ENCODE results near the gene DPP10.

Gene DPP10

GRCh38 chr2:114527330-114527983 is 85.0 kb downstream of the DPP10 start:
- Mint-ChIP-seq H3K9me3 (no peaks in the 10 kb centered on the region), H3K27me3 (ENCODE audit: low read depth) (no peaks in the 10 kb centered on the region), H3K36me3 (ENCODE audit: low read depth) (no peaks in the 10 kb centered on the region), H3K4me1 (ENCODE audit: low read depth) (no peaks in the 10 kb centered on the region), H3K27ac (no peak overlapping the region), H3K4me3 (no peak overlapping the region)
- DNase-seq (ENCODE audit: low spot score), result no peak

DNA sequence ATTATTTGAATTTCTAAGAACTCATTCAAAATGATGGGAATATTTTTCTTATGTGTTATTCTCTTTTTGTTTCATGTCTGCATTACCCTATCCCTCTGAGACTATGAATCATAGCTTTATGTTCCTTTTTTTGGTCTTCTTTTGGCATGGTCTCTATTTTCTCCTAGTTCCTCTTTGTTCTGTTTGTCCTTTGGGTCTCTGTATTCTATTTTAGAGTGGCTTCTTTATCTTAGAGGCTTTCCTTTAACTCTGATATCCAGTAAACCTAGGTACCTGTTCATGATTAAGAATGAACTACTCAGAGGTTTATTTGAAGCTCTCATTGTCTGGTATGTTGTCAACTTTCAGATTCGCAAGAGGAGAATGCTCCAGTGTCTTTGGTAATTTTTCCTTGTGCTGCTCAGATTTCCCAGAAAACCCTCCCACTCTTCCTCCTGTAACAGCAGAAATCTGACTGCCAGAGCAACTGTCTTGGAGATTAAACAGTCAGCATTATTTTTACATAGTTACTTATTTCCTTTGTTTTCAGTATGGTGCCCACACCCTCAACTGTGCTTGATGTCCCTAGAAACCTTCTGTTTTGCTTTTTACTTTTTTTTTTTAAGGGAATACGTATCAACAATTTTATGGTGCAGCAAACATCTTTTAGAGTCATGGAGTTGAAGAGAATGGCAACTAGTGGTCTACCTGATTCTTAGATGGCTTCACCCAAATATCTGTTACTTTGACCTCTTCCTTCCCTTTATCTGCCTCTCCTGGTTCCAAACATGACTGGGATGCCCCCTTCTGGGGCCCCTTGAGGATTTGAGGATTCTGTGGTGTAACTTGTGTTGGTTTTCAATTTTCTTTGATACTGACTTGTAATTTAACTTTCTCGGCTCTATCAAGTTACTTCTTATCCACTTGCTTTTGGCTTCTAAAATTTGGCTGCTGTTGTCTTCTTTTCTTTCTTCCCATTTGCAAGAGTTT is 92.0 kb downstream of the DPP10 start:
- no peaks in the 10 kb centered on the region for H3K36me3 Mint-ChIP-seq (ENCODE audit: low read depth)
- H3K27ac Mint-ChIP-seq, result no peak overlapping the region
- DNase-seq (ENCODE audit: low spot score), result no peak
- H3K4me3 Mint-ChIP-seq, result no peak overlapping the region
- no peaks in the 10 kb centered on the region for H3K27me3 Mint-ChIP-seq (ENCODE audit: low read depth)
- H3K9me3 Mint-ChIP-seq, result no peaks in the 10 kb centered on the region
- H3K4me1 Mint-ChIP-seq (ENCODE audit: low read depth), result no peaks in the 10 kb centered on the region

DNA sequence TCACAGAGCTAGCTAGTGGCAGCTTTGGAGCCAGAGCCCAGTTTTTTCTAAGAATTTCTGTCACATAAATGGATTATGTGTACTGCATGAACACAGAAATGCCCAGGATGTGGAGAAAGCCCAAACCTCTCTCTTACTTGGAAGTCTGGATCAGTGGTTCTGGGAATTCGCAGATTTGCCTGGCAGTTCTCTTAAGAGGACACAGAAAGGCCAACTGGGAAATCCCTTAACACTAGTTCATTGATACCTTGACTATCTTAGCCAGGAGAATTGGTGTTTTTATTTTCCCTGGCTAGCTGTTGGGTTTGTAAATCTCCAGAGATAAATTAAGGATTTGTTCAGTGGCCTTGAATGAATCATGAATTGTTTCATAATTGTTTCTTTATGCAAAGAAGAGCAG is 95.3 kb downstream of the DPP10 start:
- no peaks in the 10 kb centered on the region for H3K27me3 Mint-ChIP-seq (ENCODE audit: low read depth)
- H3K9me3 Mint-ChIP-seq, result no peaks in the 10 kb centered on the region
- H3K4me3 Mint-ChIP-seq, result no peak overlapping the region
- DNase-seq (ENCODE audit: low spot score), result no peak
- no peak overlapping the region for H3K27ac Mint-ChIP-seq
- H3K4me1 Mint-ChIP-seq (ENCODE audit: low read depth), result no peaks in the 10 kb centered on the region
- H3K36me3 Mint-ChIP-seq (ENCODE audit: low read depth), result no peaks in the 10 kb centered on the region

- Mint-ChIP-seq H3K27ac (no peak overlapping the region), H3K4me1 (ENCODE audit: low read depth) (no peaks in the 10 kb centered on the region), H3K27me3 (ENCODE audit: low read depth) (no peaks in the 10 kb centered on the region), H3K36me3 (ENCODE audit: low read depth) (no peaks in the 10 kb centered on the region), H3K9me3 (no peaks in the 10 kb centered on the region), H3K4me3 (no peak overlapping the region)
- DNase-seq (ENCODE audit: low spot score), result no peak
Measured at GRCh38 chr2:114542695-114543094, 100.3 kb downstream of the DPP10 start.

DNA sequence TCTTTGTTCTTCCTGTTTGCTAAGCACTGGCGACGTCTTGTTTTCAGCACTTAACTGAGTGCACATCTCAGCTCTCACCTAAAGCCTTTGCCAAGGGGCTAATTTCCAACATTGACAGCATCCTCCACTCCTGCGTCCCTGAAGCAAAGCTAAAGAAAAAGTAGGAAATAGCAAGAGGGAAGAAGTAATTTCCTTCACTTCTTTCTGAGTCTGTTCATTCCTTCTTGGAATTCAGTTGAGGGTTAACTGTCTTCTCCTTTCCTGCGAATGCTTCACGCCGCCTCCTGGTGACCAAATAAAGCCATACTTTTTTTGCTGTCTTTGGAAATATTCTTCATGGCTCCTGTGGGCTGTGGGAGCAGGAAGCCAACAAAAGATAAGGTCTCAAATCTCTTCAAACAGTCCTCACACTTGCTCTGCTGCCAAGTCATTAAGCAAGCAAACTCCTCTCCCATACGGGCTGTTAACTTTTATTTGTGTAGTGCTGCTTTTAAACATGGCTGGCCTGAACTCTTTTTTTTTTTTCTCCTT is 100.9 kb downstream of the DPP10 start:
- H3K27ac Mint-ChIP-seq, result no peak overlapping the region
- no peaks in the 10 kb centered on the region for H3K36me3 Mint-ChIP-seq (ENCODE audit: low read depth)
- no peaks in the 10 kb centered on the region for H3K27me3 Mint-ChIP-seq (ENCODE audit: low read depth)
- no peaks in the 10 kb centered on the region for H3K4me1 Mint-ChIP-seq (ENCODE audit: low read depth)
- H3K9me3 Mint-ChIP-seq, result no peaks in the 10 kb centered on the region
- no peak overlapping the region for H3K4me3 Mint-ChIP-seq
- no peak for DNase-seq (ENCODE audit: low spot score)

DNA sequence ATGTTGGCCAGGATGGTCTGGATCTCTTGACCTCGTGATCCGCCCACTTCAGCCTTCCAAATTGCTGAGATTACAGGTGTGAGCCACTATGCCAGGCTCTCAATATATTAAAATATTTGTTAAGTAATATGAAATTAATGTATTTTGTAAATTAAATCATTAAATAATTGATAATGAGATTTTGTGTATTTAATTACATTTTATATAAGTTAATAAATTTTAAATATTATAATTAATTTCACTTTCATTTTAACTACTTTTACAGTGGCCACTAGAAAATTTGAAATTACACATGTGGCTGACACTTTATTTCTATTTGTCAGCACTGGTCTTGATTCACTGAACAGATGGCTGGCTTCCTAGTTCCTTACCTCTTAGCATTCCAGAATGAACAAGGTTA is 102.6 kb downstream of the DPP10 start:
- no peaks in the 10 kb centered on the region for H3K4me1 Mint-ChIP-seq (ENCODE audit: low read depth)
- no peaks in the 10 kb centered on the region for H3K36me3 Mint-ChIP-seq (ENCODE audit: low read depth)
- no peak for DNase-seq (ENCODE audit: low spot score)
- H3K27ac Mint-ChIP-seq, result no peak overlapping the region
- H3K4me3 Mint-ChIP-seq, result no peak overlapping the region
- no peaks in the 10 kb centered on the region for H3K9me3 Mint-ChIP-seq
- no peaks in the 10 kb centered on the region for H3K27me3 Mint-ChIP-seq (ENCODE audit: low read depth)

DNA sequence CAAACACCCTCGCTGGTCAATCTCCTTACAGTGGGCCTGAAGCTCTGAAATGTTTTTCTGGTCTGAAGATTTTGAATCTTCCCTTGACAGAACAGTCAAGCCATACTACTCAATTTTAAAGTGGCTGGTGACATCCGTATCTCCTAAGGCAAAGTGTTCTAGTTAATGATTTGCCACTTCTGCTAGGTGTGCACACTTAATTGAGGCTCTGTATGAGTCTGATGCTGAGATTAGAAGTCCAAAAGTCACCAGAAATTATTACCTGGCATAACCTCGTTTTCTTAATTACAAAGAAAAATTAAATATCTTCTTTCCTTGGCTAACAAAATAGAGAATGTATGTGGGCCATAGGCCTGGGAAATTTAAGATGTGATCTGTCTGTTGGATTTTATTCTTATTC is 104.1 kb downstream of the DPP10 start:
- Mint-ChIP-seq H3K36me3 (ENCODE audit: low read depth) (no peaks in the 10 kb centered on the region), H3K27ac (no peak overlapping the region), H3K27me3 (ENCODE audit: low read depth) (no peaks in the 10 kb centered on the region), H3K4me1 (ENCODE audit: low read depth) (no peaks in the 10 kb centered on the region), H3K9me3 (no peaks in the 10 kb centered on the region), H3K4me3 (no peak overlapping the region)
- DNase-seq (ENCODE audit: low spot score), result no peak

GRCh38 chr2:114548151-114548550 is 105.7 kb downstream of the DPP10 start:
- H3K27ac Mint-ChIP-seq, result no peak overlapping the region
- H3K9me3 Mint-ChIP-seq, result no peaks in the 10 kb centered on the region
- H3K4me1 Mint-ChIP-seq (ENCODE audit: low read depth), result no peaks in the 10 kb centered on the region
- H3K27me3 Mint-ChIP-seq (ENCODE audit: low read depth), result no peaks in the 10 kb centered on the region
- DNase-seq (ENCODE audit: low spot score), result no peak
- H3K36me3 Mint-ChIP-seq (ENCODE audit: low read depth), result no peaks in the 10 kb centered on the region
- no peak overlapping the region for H3K4me3 Mint-ChIP-seq

- Mint-ChIP-seq H3K27me3 (ENCODE audit: low read depth) (no peaks in the 10 kb centered on the region), H3K4me1 (ENCODE audit: low read depth) (no peaks in the 10 kb centered on the region), H3K27ac (no peak overlapping the region), H3K4me3 (no peak overlapping the region), H3K9me3 (no peaks in the 10 kb centered on the region), H3K36me3 (ENCODE audit: low read depth) (no peaks in the 10 kb centered on the region)
- no peak for DNase-seq (ENCODE audit: low spot score)
Measured at GRCh38 chr2:114550364-114550763, 107.9 kb downstream of the DPP10 start.

DNA sequence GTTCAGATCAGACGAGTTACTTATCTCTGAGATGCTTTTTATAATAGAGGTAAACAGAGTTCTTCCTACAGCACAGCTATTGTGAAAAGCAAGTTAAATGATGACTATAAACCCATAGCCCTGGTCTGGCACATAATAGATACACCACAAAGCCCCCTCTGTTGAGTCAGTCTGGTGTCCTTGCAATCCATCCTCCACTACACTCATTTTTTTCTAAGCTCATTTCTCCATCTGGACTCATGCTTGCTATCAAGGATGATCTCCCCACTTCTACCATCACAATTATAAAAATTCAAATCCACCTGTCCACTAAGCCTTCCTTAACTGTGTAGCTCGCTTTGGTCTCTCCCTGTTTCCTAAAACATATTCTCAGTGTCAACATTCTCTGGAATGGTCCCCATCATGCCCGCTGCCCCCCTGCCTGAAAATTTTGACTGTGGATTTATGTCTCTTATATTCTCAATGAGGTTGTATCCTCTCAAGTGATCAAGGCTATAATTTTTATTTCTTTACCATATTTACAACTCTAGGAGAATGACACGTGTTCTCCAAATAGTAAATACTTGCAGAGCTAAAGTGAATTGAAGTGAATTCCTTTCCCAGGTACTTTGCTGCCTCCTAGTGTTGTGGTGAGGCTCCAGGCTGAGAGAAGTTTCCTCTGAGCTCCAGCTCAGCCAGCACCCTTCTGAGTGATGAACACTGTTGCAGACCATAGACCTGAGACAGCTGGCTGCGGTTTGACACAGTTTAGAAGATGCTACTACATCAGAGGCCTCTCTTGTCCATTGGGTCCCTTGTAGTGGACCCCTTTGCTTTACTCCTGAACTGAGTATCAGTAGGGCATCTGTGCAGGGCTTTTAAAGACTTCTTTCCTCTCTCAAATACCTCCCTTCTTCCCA is 108.7 kb downstream of the DPP10 start:
- no peak for DNase-seq (ENCODE audit: low spot score)
- no peaks in the 10 kb centered on the region for H3K27me3 Mint-ChIP-seq (ENCODE audit: low read depth)
- no peak overlapping the region for H3K4me3 Mint-ChIP-seq
- H3K9me3 Mint-ChIP-seq, result no peaks in the 10 kb centered on the region
- H3K36me3 Mint-ChIP-seq (ENCODE audit: low read depth), result no peaks in the 10 kb centered on the region
- no peaks in the 10 kb centered on the region for H3K4me1 Mint-ChIP-seq (ENCODE audit: low read depth)
- no peak overlapping the region for H3K27ac Mint-ChIP-seq

DNA sequence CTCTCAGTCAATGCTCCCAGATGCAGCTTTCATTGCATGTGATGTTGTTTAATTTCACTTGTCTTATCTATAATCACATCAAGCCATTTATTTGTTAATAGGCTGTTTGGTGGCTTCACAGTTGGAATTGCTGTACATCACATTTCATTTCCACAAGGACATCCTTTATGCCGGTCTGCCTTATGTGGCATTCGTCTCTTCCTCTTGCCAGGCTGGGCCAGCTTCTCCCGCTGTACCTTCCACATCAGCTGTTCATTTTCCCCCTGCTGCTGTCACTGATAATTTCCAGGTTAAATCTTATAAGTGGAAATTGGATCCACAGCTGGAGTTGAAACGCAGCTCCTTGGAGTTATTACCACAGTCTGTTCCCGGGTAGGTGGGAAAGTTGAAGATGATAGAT is 110.6 kb downstream of the DPP10 start:
- no peaks in the 10 kb centered on the region for H3K36me3 Mint-ChIP-seq (ENCODE audit: low read depth)
- H3K4me1 Mint-ChIP-seq (ENCODE audit: low read depth), result no peaks in the 10 kb centered on the region
- no peaks in the 10 kb centered on the region for H3K27me3 Mint-ChIP-seq (ENCODE audit: low read depth)
- no peak overlapping the region for H3K27ac Mint-ChIP-seq
- no peak for DNase-seq (ENCODE audit: low spot score)
- H3K9me3 Mint-ChIP-seq, result no peaks in the 10 kb centered on the region
- H3K4me3 Mint-ChIP-seq, result no peak overlapping the region

- H3K27ac Mint-ChIP-seq, result no peak overlapping the region
- no peaks in the 10 kb centered on the region for H3K36me3 Mint-ChIP-seq (ENCODE audit: low read depth)
- H3K4me1 Mint-ChIP-seq (ENCODE audit: low read depth), result no peaks in the 10 kb centered on the region
- H3K27me3 Mint-ChIP-seq (ENCODE audit: low read depth), result no peaks in the 10 kb centered on the region
- H3K4me3 Mint-ChIP-seq, result no peak overlapping the region
- H3K9me3 Mint-ChIP-seq, result no peaks in the 10 kb centered on the region
- no peak for DNase-seq (ENCODE audit: low spot score)
Measured at GRCh38 chr2:114569166-114569565, 126.7 kb downstream of the DPP10 start.

GRCh38 chr2:114577657-114578056 is 135.2 kb downstream of the DPP10 start:
- DNase-seq (ENCODE audit: low spot score), result no peak
- no peak overlapping the region for H3K27ac Mint-ChIP-seq
- no peaks in the 10 kb centered on the region for H3K9me3 Mint-ChIP-seq
- no peaks in the 10 kb centered on the region for H3K36me3 Mint-ChIP-seq (ENCODE audit: low read depth)
- H3K4me3 Mint-ChIP-seq, result no peak overlapping the region
- no peaks in the 10 kb centered on the region for H3K4me1 Mint-ChIP-seq (ENCODE audit: low read depth)
- no peaks in the 10 kb centered on the region for H3K27me3 Mint-ChIP-seq (ENCODE audit: low read depth)

DNA sequence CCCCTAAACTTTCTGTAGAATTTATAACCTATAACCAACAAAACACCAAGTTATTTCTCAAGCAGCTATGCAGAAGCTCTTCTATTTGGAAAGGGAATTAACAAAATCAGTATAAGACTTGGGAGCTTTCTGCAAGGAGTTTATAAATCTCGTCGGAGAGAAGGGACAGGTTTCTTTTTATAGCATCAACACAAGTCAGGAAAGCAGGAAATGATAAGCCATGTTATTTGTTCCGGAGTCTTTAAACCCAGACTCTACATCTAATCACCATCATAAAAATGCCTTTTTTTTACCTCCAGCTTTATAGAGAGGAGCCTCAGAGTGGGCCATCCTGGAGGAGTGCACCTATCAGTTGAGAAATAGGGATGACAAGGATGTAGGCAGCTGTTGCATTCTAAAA is 137.1 kb downstream of the DPP10 start:
- Mint-ChIP-seq H3K27ac (no peak overlapping the region), H3K9me3 (no peaks in the 10 kb centered on the region), H3K36me3 (ENCODE audit: low read depth) (no peaks in the 10 kb centered on the region), H3K4me1 (ENCODE audit: low read depth) (no peaks in the 10 kb centered on the region), H3K4me3 (no peak overlapping the region), H3K27me3 (ENCODE audit: low read depth) (no peaks in the 10 kb centered on the region)
- DNase-seq (ENCODE audit: low spot score), result no peak

Data from T-helper 2 cell treated with Interferon-gamma antibody and Interleukin-4, amounts not matched to agents 5 μg/mL and 100 μg/mL, for 36 hours (primary cell).